SU-DHL-6 (cell line): ENCODE data around the gene DSG4.

Experiments used
- EZH2phosphoT487 ChIP-seq: fragments of 200-600 bp; sonication (generic), shearing (Covaris generic); conservative IDR thresholded peaks from 2 replicates; pipeline ENCODE4 v1.6.1; 2018; ENCODE audit warnings: mild to moderate bottlenecking, antibody characterized with exemption, low read length, moderate library complexity, mixed read lengths
- TF ChIP-seq, protein P1 (sequence below): fragments of 200-600 bp; sonication (generic); IDR thresholded peaks from one replicate; pipeline ENCODE4 v1.5.1; 2017; ENCODE audit warnings: antibody characterized with exemption, mild to moderate bottlenecking, low read length, moderate library complexity; ENCODE audit not compliant: insufficient read depth, poor library complexity, severe bottlenecking

DNA sequence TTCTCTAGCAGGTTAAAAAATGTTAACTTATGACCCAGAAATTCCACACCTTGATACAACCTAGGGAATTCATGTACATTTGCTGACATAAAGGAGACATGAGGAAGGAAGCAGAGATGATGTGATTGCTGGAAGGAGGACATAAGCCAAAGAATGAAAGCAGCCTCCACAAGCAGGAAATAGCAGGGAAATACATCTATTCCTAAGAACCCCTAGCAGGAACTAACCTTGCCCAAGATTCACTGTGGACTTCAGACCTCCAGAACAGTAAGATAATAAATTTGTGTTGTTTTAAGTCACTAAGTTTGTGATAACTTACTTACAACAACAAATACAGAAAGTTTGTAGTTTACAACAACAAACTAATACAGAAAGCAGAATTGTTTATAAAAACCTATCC lies 4.6 kb upstream of the DSG4 start:
- TF ChIP-seq, protein P1, sequence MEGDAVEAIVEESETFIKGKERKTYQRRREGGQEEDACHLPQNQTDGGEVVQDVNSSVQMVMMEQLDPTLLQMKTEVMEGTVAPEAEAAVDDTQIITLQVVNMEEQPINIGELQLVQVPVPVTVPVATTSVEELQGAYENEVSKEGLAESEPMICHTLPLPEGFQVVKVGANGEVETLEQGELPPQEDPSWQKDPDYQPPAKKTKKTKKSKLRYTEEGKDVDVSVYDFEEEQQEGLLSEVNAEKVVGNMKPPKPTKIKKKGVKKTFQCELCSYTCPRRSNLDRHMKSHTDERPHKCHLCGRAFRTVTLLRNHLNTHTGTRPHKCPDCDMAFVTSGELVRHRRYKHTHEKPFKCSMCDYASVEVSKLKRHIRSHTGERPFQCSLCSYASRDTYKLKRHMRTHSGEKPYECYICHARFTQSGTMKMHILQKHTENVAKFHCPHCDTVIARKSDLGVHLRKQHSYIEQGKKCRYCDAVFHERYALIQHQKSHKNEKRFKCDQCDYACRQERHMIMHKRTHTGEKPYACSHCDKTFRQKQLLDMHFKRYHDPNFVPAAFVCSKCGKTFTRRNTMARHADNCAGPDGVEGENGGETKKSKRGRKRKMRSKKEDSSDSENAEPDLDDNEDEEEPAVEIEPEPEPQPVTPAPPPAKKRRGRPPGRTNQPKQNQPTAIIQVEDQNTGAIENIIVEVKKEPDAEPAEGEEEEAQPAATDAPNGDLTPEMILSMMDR, result no peak
- no peak for TF ChIP-seq EZH2phosphoT487
